Liver (tissue), 9 donors: ENCODE results near the gene TOX2. TPM values are rescaled to one million over a fixed set of nuclear protein-coding genes. Genes with fewer than 3 reads are reported as not detected.

ENCODE experiments used
- DNase-seq: peaks from one replicate; pipeline ENCODE4 v3.0.0-alpha.2; 2017; ENCODE audit warnings: low spot score
- H3K27ac ChIP-seq, 2 donors: one replicate each; pipeline ENCODE4 v1.7.0; 2013; ENCODE audit warnings: inconsistent platforms in 2 of 2, low read length in 2 of 2, control low read depth in 1 of 2, low read depth in 1 of 2, mild to moderate bottlenecking in 1 of 2
- H3K27me3 ChIP-seq, 4 donors: one replicate each; pipeline versions ENCODE4 v1.6.1 to v1.7.0; 2013; ENCODE audit warnings: low read length in 3 of 4, inconsistent platforms in 1 of 4, mild to moderate bottlenecking in 1 of 4, moderate library complexity in 1 of 4; ENCODE audit not compliant: control insufficient read depth in 4 of 4, insufficient read depth in 4 of 4
- H3K36me3 ChIP-seq, 4 donors: one replicate each; pipeline versions ENCODE4 v1.6.1 to v1.7.0; 2013; ENCODE audit warnings: low read length in 3 of 4, mild to moderate bottlenecking in 3 of 4, low read depth in 1 of 4, moderate library complexity in 1 of 4; ENCODE audit not compliant: control insufficient read depth in 4 of 4, insufficient read depth in 3 of 4
- H3K4me1 ChIP-seq, 4 donors: one replicate each; pipeline versions ENCODE4 v1.6.1 to v1.7.0; 2013; ENCODE audit warnings: low read length in 3 of 4, mild to moderate bottlenecking in 3 of 4, moderate library complexity in 1 of 4; ENCODE audit not compliant: control insufficient read depth in 4 of 4, insufficient read depth in 4 of 4
- H3K4me3 ChIP-seq, 3 donors: one replicate each; pipeline versions ENCODE4 v1.6.1 to v1.7.0; 2013; ENCODE audit warnings: low read length in 3 of 3, control low read depth in 1 of 3, low read depth in 1 of 3, mild to moderate bottlenecking in 1 of 3
- H3K9ac ChIP-seq, 2 donors: one replicate each; pipeline ENCODE4 v1.7.0; 2013; ENCODE audit warnings: low read length in 2 of 2, mild to moderate bottlenecking in 2 of 2, moderate library complexity in 2 of 2, control low read depth in 1 of 2, low read depth in 1 of 2
- H3K9me3 ChIP-seq, 4 donors: one replicate each; pipeline versions ENCODE4 v1.6.1 to v1.7.0; 2013; ENCODE audit warnings: low read length in 3 of 4; ENCODE audit not compliant: control insufficient read depth in 4 of 4
- EGR1 ChIP-seq, 2 donors: IDR thresholded peaks; 2 replicates each; pipeline ENCODE4 v1.6.1; 2016 to 2018; ENCODE audit warnings: antibody characterized with exemption in 2 of 2, low read depth in 2 of 2
- FOXA1 ChIP-seq: IDR thresholded peaks from 2 replicates; pipeline ENCODE4 v1.6.1; 2016; ENCODE audit warnings: antibody characterized with exemption
- FOXA2 ChIP-seq: IDR thresholded peaks from 2 replicates; pipeline ENCODE4 v1.6.1; 2016; ENCODE audit warnings: antibody characterized with exemption
- HNF4A ChIP-seq, 2 donors: conservative IDR thresholded peaks; 2 replicates each; pipeline ENCODE4 v1.6.1; 2016; ENCODE audit warnings: antibody characterized with exemption in 2 of 2, mild to moderate bottlenecking in 2 of 2
- HNF4G ChIP-seq: IDR thresholded peaks from 2 replicates; pipeline ENCODE4 v1.6.1; 2016; ENCODE audit warnings: antibody characterized with exemption
- JUND ChIP-seq, 2 donors: IDR thresholded peaks; 2 replicates each; pipeline ENCODE4 v1.6.1; 2016; ENCODE audit warnings: antibody characterized with exemption in 2 of 2
- NR2F2 ChIP-seq: IDR thresholded peaks from 2 replicates; pipeline ENCODE4 v1.6.1; 2016; ENCODE audit warnings: antibody characterized with exemption
- RAD21 ChIP-seq, 2 donors: IDR thresholded peaks; 2 replicates each; pipeline ENCODE4 v1.6.1; 2016; ENCODE audit warnings: antibody characterized with exemption in 2 of 2, mild to moderate bottlenecking in 2 of 2
- RXRA ChIP-seq, 2 donors: IDR thresholded peaks; 2 replicates each; pipeline ENCODE4 v1.6.1; 2017 to 2018; ENCODE audit warnings: antibody characterized with exemption in 2 of 2, mild to moderate bottlenecking in 1 of 2
- SP1 ChIP-seq: IDR thresholded peaks from 2 replicates; pipeline ENCODE4 v1.6.1; 2018; ENCODE audit warnings: antibody characterized with exemption, mild to moderate bottlenecking
- TAF1 ChIP-seq: conservative IDR thresholded peaks from 2 replicates; pipeline ENCODE4 v1.6.1; 2016; ENCODE audit warnings: antibody characterized with exemption, mild to moderate bottlenecking
- YY1 ChIP-seq: IDR thresholded peaks from 2 replicates; pipeline ENCODE4 v1.6.1; 2016; ENCODE audit warnings: antibody characterized with exemption, mild to moderate bottlenecking
- WGBS: extraction: QIAGEN DNeasy Blood & Tissue Kit; methylation state at CpG from one replicate; pipeline ENCODE4 v1.1.7; 2013; 5-methylcytosine and 5-hydroxymethylcytosine counted together
- polyA plus RNA-seq, 2 donors: library from polyadenylated mRNA; stranded (reverse) in 1 of 2; unstranded in 1 of 2; fragments of 200-250 nt in 1 of 2; fragments of >200 nt in 1 of 2; fragmentation: Nextera tagmentation in 1 of 2; extraction: Ambion mirVana in 1 of 2; gene quantifications; one replicate each; pipeline versions ENCODE4 v1.2.1 to v1.2.3, GENCODE V29; 2013 to 2015
- total RNA-seq, 2 donors: library from RNA; depleted of rRNA; stranded (reverse); fragments of >200 nt; gene quantifications; one replicate each; pipeline ENCODE4 v1.2.3, GENCODE V29; 2014
- TF ChIP-seq, protein P1 (sequence below): IDR thresholded peaks from 2 replicates; pipeline ENCODE4 v1.6.1; 2016; ENCODE audit warnings: antibody characterized with exemption
- TF ChIP-seq, protein P2 (sequence below): IDR thresholded peaks from 2 replicates; pipeline ENCODE4 v1.6.1; 2016; ENCODE audit warnings: antibody characterized with exemption
- TF ChIP-seq, protein P3 (sequence below): IDR thresholded peaks from 2 replicates; pipeline ENCODE4 v1.6.1; 2016; ENCODE audit warnings: antibody characterized with exemption
- TF ChIP-seq, protein P4 (sequence below): IDR thresholded peaks from 2 replicates; pipeline ENCODE4 v1.6.1; 2016; ENCODE audit warnings: antibody characterized with exemption, mild to moderate bottlenecking
- donor health status: healthy.
- donor health status: healthy.
- donor health status: healthy.
- donor health status: healthy.
- donor health status: healthy.

TOX2 gene
- total and polyA plus RNA-seq, 4 donors = 0.33 to 2.7 (median 1.4) TPM

DNA sequence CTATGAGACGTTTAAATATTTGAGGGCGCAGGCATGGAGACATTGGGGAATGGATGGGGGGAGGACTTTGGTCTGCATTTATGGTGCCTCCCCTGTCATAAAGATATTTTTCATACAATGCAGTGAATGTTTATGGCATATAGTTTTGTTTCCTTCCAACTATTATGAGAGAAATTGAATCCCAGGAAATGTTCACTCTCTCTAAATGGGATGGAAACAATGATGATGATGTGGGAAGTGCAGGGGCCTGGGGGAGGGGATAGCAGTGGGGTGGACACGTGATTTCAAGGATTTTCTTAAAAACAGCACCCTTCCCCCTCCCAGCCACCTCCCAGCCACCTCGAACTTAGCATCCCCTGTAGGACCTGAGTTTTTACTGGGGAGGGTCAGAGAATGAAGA, 69.9 kb downstream of the TOX2 start:
- Histone ChIP-seq H3K4me1 (no peaks in the 10 kb centered on the region), H3K4me3 (no peak overlapping the region), H3K36me3 (no peaks in the 10 kb centered on the region), H3K9ac (no peak overlapping the region), H3K9me3 (no peaks in the 10 kb centered on the region), H3K27ac (no peak overlapping the region), H3K27me3 (no peaks in the 10 kb centered on the region)
- 59% methylated on average over 4 of the region's 4 CpGs for WGBS
- DNase-seq = no peak
- TF ChIP-seq RAD21 (IDR thresholded peaks at IDR 0.05) = no peak
- no peak for TF ChIP-seq NR2F2
- TF ChIP-seq, protein P1, sequence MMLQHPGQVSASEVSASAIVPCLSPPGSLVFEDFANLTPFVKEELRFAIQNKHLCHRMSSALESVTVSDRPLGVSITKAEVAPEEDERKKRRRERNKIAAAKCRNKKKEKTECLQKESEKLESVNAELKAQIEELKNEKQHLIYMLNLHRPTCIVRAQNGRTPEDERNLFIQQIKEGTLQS = no peak
- no peak for TF ChIP-seq YY1
- TF ChIP-seq, protein P2, sequence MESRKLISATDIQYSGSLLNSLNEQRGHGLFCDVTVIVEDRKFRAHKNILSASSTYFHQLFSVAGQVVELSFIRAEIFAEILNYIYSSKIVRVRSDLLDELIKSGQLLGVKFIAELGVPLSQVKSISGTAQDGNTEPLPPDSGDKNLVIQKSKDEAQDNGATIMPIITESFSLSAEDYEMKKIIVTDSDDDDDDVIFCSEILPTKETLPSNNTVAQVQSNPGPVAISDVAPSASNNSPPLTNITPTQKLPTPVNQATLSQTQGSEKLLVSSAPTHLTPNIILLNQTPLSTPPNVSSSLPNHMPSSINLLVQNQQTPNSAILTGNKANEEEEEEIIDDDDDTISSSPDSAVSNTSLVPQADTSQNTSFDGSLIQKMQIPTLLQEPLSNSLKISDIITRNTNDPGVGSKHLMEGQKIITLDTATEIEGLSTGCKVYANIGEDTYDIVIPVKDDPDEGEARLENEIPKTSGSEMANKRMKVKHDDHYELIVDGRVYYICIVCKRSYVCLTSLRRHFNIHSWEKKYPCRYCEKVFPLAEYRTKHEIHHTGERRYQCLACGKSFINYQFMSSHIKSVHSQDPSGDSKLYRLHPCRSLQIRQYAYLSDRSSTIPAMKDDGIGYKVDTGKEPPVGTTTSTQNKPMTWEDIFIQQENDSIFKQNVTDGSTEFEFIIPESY = no peak
- TF ChIP-seq SP1 = no peak
- TF ChIP-seq, protein P3, sequence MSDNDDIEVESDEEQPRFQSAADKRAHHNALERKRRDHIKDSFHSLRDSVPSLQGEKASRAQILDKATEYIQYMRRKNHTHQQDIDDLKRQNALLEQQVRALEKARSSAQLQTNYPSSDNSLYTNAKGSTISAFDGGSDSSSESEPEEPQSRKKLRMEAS = no peak
- TF ChIP-seq, protein P4, sequence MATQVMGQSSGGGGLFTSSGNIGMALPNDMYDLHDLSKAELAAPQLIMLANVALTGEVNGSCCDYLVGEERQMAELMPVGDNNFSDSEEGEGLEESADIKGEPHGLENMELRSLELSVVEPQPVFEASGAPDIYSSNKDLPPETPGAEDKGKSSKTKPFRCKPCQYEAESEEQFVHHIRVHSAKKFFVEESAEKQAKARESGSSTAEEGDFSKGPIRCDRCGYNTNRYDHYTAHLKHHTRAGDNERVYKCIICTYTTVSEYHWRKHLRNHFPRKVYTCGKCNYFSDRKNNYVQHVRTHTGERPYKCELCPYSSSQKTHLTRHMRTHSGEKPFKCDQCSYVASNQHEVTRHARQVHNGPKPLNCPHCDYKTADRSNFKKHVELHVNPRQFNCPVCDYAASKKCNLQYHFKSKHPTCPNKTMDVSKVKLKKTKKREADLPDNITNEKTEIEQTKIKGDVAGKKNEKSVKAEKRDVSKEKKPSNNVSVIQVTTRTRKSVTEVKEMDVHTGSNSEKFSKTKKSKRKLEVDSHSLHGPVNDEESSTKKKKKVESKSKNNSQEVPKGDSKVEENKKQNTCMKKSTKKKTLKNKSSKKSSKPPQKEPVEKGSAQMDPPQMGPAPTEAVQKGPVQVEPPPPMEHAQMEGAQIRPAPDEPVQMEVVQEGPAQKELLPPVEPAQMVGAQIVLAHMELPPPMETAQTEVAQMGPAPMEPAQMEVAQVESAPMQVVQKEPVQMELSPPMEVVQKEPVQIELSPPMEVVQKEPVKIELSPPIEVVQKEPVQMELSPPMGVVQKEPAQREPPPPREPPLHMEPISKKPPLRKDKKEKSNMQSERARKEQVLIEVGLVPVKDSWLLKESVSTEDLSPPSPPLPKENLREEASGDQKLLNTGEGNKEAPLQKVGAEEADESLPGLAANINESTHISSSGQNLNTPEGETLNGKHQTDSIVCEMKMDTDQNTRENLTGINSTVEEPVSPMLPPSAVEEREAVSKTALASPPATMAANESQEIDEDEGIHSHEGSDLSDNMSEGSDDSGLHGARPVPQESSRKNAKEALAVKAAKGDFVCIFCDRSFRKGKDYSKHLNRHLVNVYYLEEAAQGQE = no peak
- no peak for TF ChIP-seq FOXA2
- no peak for TF ChIP-seq EGR1 (IDR thresholded peaks at IDR 0.05; ENCODE audit: low read depth in 2 of 2)
- TF ChIP-seq TAF1 = no peak
- no peak for TF ChIP-seq HNF4G
- no peak for TF ChIP-seq HNF4A (conservative IDR thresholded peaks at IDR 0.05)
- no peak for TF ChIP-seq RXRA (IDR thresholded peaks at IDR 0.05)
- TF ChIP-seq FOXA1 = no peak

DNA sequence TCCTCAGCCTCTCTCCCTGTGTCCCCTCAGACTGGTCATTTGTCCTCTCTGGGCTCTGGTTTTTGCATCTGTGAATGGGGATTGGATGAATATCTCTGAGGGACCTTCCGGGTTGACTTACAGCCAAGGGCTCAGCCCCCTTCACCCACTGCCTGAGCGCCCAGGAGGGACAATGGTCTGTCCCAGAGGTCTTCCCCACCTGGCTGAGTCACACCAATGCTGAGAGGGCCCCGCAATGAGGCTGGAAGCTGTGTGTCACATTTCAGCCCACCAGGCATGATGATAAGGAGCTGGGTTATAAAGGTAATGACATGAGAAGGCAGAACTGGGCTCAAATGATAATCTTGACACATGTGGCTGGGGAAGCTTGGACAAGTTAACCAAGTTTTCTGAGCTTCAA, 70.5 kb downstream of the TOX2 start:
- TF ChIP-seq HNF4A (conservative IDR thresholded peaks at IDR 0.05) = no peak
- TF ChIP-seq, protein P3 = no peak
- no peak for TF ChIP-seq FOXA2
- no peak for TF ChIP-seq EGR1 (IDR thresholded peaks at IDR 0.05; ENCODE audit: low read depth in 2 of 2)
- TF ChIP-seq, protein P2 = no peak
- TF ChIP-seq JUND (IDR thresholded peaks at IDR 0.05) = no peak
- TF ChIP-seq RAD21 (IDR thresholded peaks at IDR 0.05) = no peak
- TF ChIP-seq, protein P4 = no peak
- TF ChIP-seq YY1 = no peak
- TF ChIP-seq TAF1 = no peak
- TF ChIP-seq NR2F2 = no peak
- no peak for TF ChIP-seq FOXA1
- TF ChIP-seq SP1 = no peak
- TF ChIP-seq, protein P1 = no peak
- Histone ChIP-seq H3K36me3 (no peaks in the 10 kb centered on the region), H3K9me3 (peaks cover 0 to 3% (median 0%) of the 10 kb centered on the region in 4 donors), H3K9ac (no peak overlapping the region), H3K27me3 (no peaks in the 10 kb centered on the region), H3K4me1 (no peaks in the 10 kb centered on the region), H3K27ac (no peak overlapping the region), H3K4me3 (no peak overlapping the region)
- 77% methylated on average over 3 of the region's 3 CpGs for WGBS
- DNase-seq = no peak
